ENCODE results near the gene PHACTR3. TPM values are rescaled to one million over a fixed set of nuclear protein-coding genes. Genes with fewer than 3 reads are reported as not detected.
"Not testable (repeated sequence)": the region's sequence is repeated elsewhere in the genome, so short reads cannot be mapped to it uniquely, and the experiment has no call there.

Gene PHACTR3
- total RNA-seq, 1 experiment from 2014 or later: not detected

- H3K9me2 ChIP-seq (replicated peaks; ENCODE audit: insufficient read depth, low read length): no peaks in the 10 kb centered on the region
- H3K36me3 ChIP-seq (ENCODE audit: insufficient read depth, low read length): no peaks in the 10 kb centered on the region
- H3K9me3 ChIP-seq (ENCODE audit: low read length): no peaks in the 10 kb centered on the region
- H3K27ac ChIP-seq (ENCODE audit: low read length): no peak overlapping the region
- no peak for DNase-seq
- no peaks in the 10 kb centered on the region for H3K4me1 ChIP-seq (ENCODE audit: low read length)
- H3K27me3 ChIP-seq (ENCODE audit: low read length): no peaks in the 10 kb centered on the region
- H4K20me1 ChIP-seq (ENCODE audit: insufficient read depth, low read depth, low read length): no peaks in the 10 kb centered on the region
- H3K79me2 ChIP-seq (ENCODE audit: low read length): no peaks in the 10 kb centered on the region
- no peak overlapping the region for H3K9ac ChIP-seq (ENCODE audit: low read length)
- no peak overlapping the region for H3K4me2 ChIP-seq (ENCODE audit: low read depth, low read length, poor library complexity, severe bottlenecking)
- H2AFZ ChIP-seq (ENCODE audit: low read length): no peak overlapping the region
- no peak overlapping the region for H3K4me3 ChIP-seq (ENCODE audit: low read length)
These were observed 258.7 kb downstream of the PHACTR3 start for GRCh38 chr20:59863058-59863457.

DNA sequence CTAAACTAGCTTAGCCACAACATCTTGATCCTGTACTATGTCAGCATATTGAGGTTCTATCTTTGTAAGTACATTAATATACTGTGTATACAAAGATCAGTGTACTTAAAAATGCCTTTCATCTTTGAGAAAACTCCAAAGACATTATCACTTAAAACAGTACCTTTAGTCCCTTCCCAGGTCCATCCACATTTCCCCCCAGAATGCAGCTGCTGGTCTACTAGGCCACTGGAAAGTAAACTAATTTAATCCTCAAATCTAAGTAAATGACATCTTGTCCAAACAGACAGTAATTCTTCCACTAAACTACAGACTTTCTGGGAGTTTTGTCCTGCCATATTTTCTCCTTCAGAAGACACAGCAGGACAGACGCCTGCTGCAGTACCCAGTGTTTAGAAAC, 260.4 kb downstream of the PHACTR3 start:
- no peak overlapping the region for H3K4me3 ChIP-seq (ENCODE audit: low read length)
- H3K27ac ChIP-seq (ENCODE audit: low read length): no peak overlapping the region
- H3K4me2 ChIP-seq (ENCODE audit: low read depth, low read length, poor library complexity, severe bottlenecking): no peak overlapping the region
- H4K20me1 ChIP-seq (ENCODE audit: insufficient read depth, low read depth, low read length): no peaks in the 10 kb centered on the region
- H2AFZ ChIP-seq (ENCODE audit: low read length): no peak overlapping the region
- no peaks in the 10 kb centered on the region for H3K36me3 ChIP-seq (ENCODE audit: insufficient read depth, low read length)
- H3K27me3 ChIP-seq (ENCODE audit: low read length): no peaks in the 10 kb centered on the region
- no peak for DNase-seq
- H3K9me2 ChIP-seq (replicated peaks; ENCODE audit: insufficient read depth, low read length): no peaks in the 10 kb centered on the region
- H3K79me2 ChIP-seq (ENCODE audit: low read length): no peaks in the 10 kb centered on the region
- no peaks in the 10 kb centered on the region for H3K9me3 ChIP-seq (ENCODE audit: low read length)
- no peaks in the 10 kb centered on the region for H3K4me1 ChIP-seq (ENCODE audit: low read length)
- no peak overlapping the region for H3K9ac ChIP-seq (ENCODE audit: low read length)

- no peak overlapping the region for H3K4me3 ChIP-seq (ENCODE audit: low read length)
- no peaks in the 10 kb centered on the region for H3K36me3 ChIP-seq (ENCODE audit: insufficient read depth, low read length)
- no peak overlapping the region for H3K4me2 ChIP-seq (ENCODE audit: low read depth, low read length, poor library complexity, severe bottlenecking)
- H3K27ac ChIP-seq (ENCODE audit: low read length): no peak overlapping the region
- no peak for DNase-seq
- H3K4me1 ChIP-seq (ENCODE audit: low read length): no peaks in the 10 kb centered on the region
- H3K79me2 ChIP-seq (ENCODE audit: low read length): no peaks in the 10 kb centered on the region
- H3K27me3 ChIP-seq (ENCODE audit: low read length): no peaks in the 10 kb centered on the region
- H3K9me2 ChIP-seq (replicated peaks; ENCODE audit: insufficient read depth, low read length): no peaks in the 10 kb centered on the region
- no peaks in the 10 kb centered on the region for H4K20me1 ChIP-seq (ENCODE audit: insufficient read depth, low read depth, low read length)
- H3K9ac ChIP-seq (ENCODE audit: low read length): no peak overlapping the region
- H3K9me3 ChIP-seq (ENCODE audit: low read length): no peaks in the 10 kb centered on the region
- H2AFZ ChIP-seq (ENCODE audit: low read length): no peak overlapping the region
These were observed 262.0 kb downstream of the PHACTR3 start for GRCh38 chr20:59866338-59866737.

GRCh38 chr20:59871096-59871495, 266.8 kb downstream of the PHACTR3 start:
- Histone ChIP-seq H2AFZ (ENCODE audit: low read length) (no peak overlapping the region), H3K4me1 (ENCODE audit: low read length) (no peaks in the 10 kb centered on the region), H3K4me3 (ENCODE audit: low read length) (no peak overlapping the region), H3K27me3 (ENCODE audit: low read length) (no peaks in the 10 kb centered on the region), H3K79me2 (ENCODE audit: low read length) (no peaks in the 10 kb centered on the region), H3K9ac (ENCODE audit: low read length) (no peak overlapping the region), H3K36me3 (ENCODE audit: insufficient read depth, low read length) (no peaks in the 10 kb centered on the region), H3K9me3 (ENCODE audit: low read length) (no peaks in the 10 kb centered on the region), H3K27ac (ENCODE audit: low read length) (no peak overlapping the region), H4K20me1 (ENCODE audit: insufficient read depth, low read depth, low read length) (no peaks in the 10 kb centered on the region), H3K9me2 (replicated peaks; ENCODE audit: insufficient read depth, low read length) (no peaks in the 10 kb centered on the region), H3K4me2 (ENCODE audit: low read depth, low read length, poor library complexity, severe bottlenecking) (no peak overlapping the region)
- no peak for DNase-seq

GRCh38 chr20:59873409-59873808, 269.1 kb downstream of the PHACTR3 start:
- no peaks in the 10 kb centered on the region for H4K20me1 ChIP-seq (ENCODE audit: insufficient read depth, low read depth, low read length)
- no peaks in the 10 kb centered on the region for H3K4me1 ChIP-seq (ENCODE audit: low read length)
- DNase-seq: no peak
- H3K27ac ChIP-seq (ENCODE audit: low read length): no peak overlapping the region
- no peak overlapping the region for H2AFZ ChIP-seq (ENCODE audit: low read length)
- H3K79me2 ChIP-seq (ENCODE audit: low read length): no peaks in the 10 kb centered on the region
- no peaks in the 10 kb centered on the region for H3K27me3 ChIP-seq (ENCODE audit: low read length)
- H3K9me2 ChIP-seq (replicated peaks; ENCODE audit: insufficient read depth, low read length): no peaks in the 10 kb centered on the region
- H3K36me3 ChIP-seq (ENCODE audit: insufficient read depth, low read length): no peaks in the 10 kb centered on the region
- no peak overlapping the region for H3K9ac ChIP-seq (ENCODE audit: low read length)
- no peak overlapping the region for H3K4me2 ChIP-seq (ENCODE audit: low read depth, low read length, poor library complexity, severe bottlenecking)
- no peaks in the 10 kb centered on the region for H3K9me3 ChIP-seq (ENCODE audit: low read length)
- no peak overlapping the region for H3K4me3 ChIP-seq (ENCODE audit: low read length)

- H3K27ac ChIP-seq (ENCODE audit: low read length): no peak overlapping the region
- no peaks in the 10 kb centered on the region for H4K20me1 ChIP-seq (ENCODE audit: insufficient read depth, low read depth, low read length)
- DNase-seq: no peak
- no peaks in the 10 kb centered on the region for H3K9me3 ChIP-seq (ENCODE audit: low read length)
- H3K9me2 ChIP-seq (replicated peaks; ENCODE audit: insufficient read depth, low read length): no peaks in the 10 kb centered on the region
- H2AFZ ChIP-seq (ENCODE audit: low read length): no peak overlapping the region
- H3K79me2 ChIP-seq (ENCODE audit: low read length): no peaks in the 10 kb centered on the region
- no peak overlapping the region for H3K4me3 ChIP-seq (ENCODE audit: low read length)
- no peaks in the 10 kb centered on the region for H3K36me3 ChIP-seq (ENCODE audit: insufficient read depth, low read length)
- no peak overlapping the region for H3K4me2 ChIP-seq (ENCODE audit: low read depth, low read length, poor library complexity, severe bottlenecking)
- no peaks in the 10 kb centered on the region for H3K27me3 ChIP-seq (ENCODE audit: low read length)
- no peaks in the 10 kb centered on the region for H3K4me1 ChIP-seq (ENCODE audit: low read length)
- no peak overlapping the region for H3K9ac ChIP-seq (ENCODE audit: low read length)
These were observed 275.9 kb downstream of the PHACTR3 start for GRCh38 chr20:59880198-59880597.

- Histone ChIP-seq H3K4me3 (ENCODE audit: low read length) (no peak overlapping the region), H3K36me3 (ENCODE audit: insufficient read depth, low read length) (no peaks in the 10 kb centered on the region), H3K9me3 (ENCODE audit: low read length) (no peaks in the 10 kb centered on the region), H3K4me1 (ENCODE audit: low read length) (no peaks in the 10 kb centered on the region), H3K79me2 (ENCODE audit: low read length) (no peaks in the 10 kb centered on the region), H3K9me2 (replicated peaks; ENCODE audit: insufficient read depth, low read length) (no peaks in the 10 kb centered on the region), H3K9ac (ENCODE audit: low read length) (no peak overlapping the region), H2AFZ (ENCODE audit: low read length) (no peak overlapping the region), H3K27me3 (ENCODE audit: low read length) (no peaks in the 10 kb centered on the region), H3K27ac (ENCODE audit: low read length) (no peak overlapping the region), H3K4me2 (ENCODE audit: low read depth, low read length, poor library complexity, severe bottlenecking) (no peak overlapping the region), H4K20me1 (ENCODE audit: insufficient read depth, low read depth, low read length) (no peaks in the 10 kb centered on the region)
- DNase-seq: no peak
These were observed 280.2 kb downstream of the PHACTR3 start for GRCh38 chr20:59884494-59884893.

DNA sequence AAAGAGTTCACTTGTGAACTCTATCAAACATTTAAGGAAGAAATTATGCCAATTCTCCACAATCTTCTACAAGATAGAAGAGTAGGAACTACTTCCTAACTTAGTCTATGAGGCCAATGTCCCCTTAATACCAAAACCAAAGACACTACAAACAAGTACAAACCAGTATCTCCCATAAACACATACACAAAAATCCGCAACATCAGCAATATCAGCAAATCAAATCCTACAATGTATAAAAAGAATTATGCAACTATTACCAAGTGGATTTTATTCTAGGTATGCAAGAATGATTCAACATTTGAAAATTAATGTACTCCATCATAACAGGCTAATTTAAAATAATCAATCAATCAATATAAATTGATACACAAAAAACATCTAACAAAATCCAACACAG, 283.7 kb downstream of the PHACTR3 start:
- H3K4me3 ChIP-seq (ENCODE audit: low read length): no peak overlapping the region
- no peak overlapping the region for H3K27ac ChIP-seq (ENCODE audit: low read length)
- 0 out of 2 replicates have a peak, but pooled peaks cover 4% of the 10 kb centered on the region for H4K20me1 ChIP-seq (ENCODE audit: insufficient read depth, low read depth, low read length)
- H2AFZ ChIP-seq (ENCODE audit: low read length): no peak overlapping the region
- H3K9me3 ChIP-seq (ENCODE audit: low read length): no peaks in the 10 kb centered on the region
- peaks cover 5% of the 10 kb centered on the region; the same call in 1 of the 2 replicates for H3K4me1 ChIP-seq (ENCODE audit: low read length)
- no peaks in the 10 kb centered on the region for H3K79me2 ChIP-seq (ENCODE audit: low read length)
- H3K27me3 ChIP-seq (ENCODE audit: low read length): no peaks in the 10 kb centered on the region
- H3K4me2 ChIP-seq (ENCODE audit: low read depth, low read length, poor library complexity, severe bottlenecking): no peak overlapping the region
- H3K9ac ChIP-seq (ENCODE audit: low read length): no peak overlapping the region
- DNase-seq: no peak
- no peaks in the 10 kb centered on the region for H3K36me3 ChIP-seq (ENCODE audit: insufficient read depth, low read length)
- H3K9me2 ChIP-seq (replicated peaks; ENCODE audit: insufficient read depth, low read length): no peaks in the 10 kb centered on the region

GRCh38 chr20:59890035-59890434, 285.7 kb downstream of the PHACTR3 start:
- H3K27ac ChIP-seq (ENCODE audit: low read length); H3K4me1 ChIP-seq (ENCODE audit: low read length); DNase-seq; H3K9me3 ChIP-seq (ENCODE audit: low read length); H3K9ac ChIP-seq (ENCODE audit: low read length); H4K20me1 ChIP-seq (ENCODE audit: insufficient read depth, low read depth, low read length); H2AFZ ChIP-seq (ENCODE audit: low read length); H3K27me3 ChIP-seq (ENCODE audit: low read length); H3K36me3 ChIP-seq (ENCODE audit: insufficient read depth, low read length); H3K4me3 ChIP-seq (ENCODE audit: low read length); H3K79me2 ChIP-seq (ENCODE audit: low read length); H3K9me2 ChIP-seq (replicated peaks; ENCODE audit: insufficient read depth, low read length); H3K4me2 ChIP-seq (ENCODE audit: low read depth, low read length, poor library complexity, severe bottlenecking): not testable (repeated sequence)
